ENCODE data around the gene TELO2. TPM values are rescaled to one million over a fixed set of nuclear protein-coding genes. Genes with fewer than 3 reads are reported as not detected.

The TELO2 gene
- total RNA-seq, 1 experiment from 2014 or later = 48.7 TPM

- Histone ChIP-seq H3K36me3 (peaks cover 5% of the 10 kb centered on the region; the same call in 1 of the 2 replicates), H3K27me3 (no peaks in the 10 kb centered on the region), H3K9me3 (no peaks in the 10 kb centered on the region), H3K4me3 (no peak overlapping the region)
- no peak for DNase-seq
Measured at GRCh38 chr16:1454561-1454960, 38.6 kb upstream of the TELO2 start.

- Histone ChIP-seq H3K27me3 (no peaks in the 10 kb centered on the region), H3K36me3 (peaks cover 5% of the 10 kb centered on the region; the same call in 1 of the 2 replicates), H3K9me3 (no peaks in the 10 kb centered on the region), H3K4me3 (no peak overlapping the region)
- no peak for DNase-seq
Measured at GRCh38 chr16:1455190-1456171, 37.7 kb upstream of the TELO2 start.

GRCh38 chr16:1456951-1457350, 36.2 kb upstream of the TELO2 start:
- Histone ChIP-seq H3K4me3 (no peak overlapping the region), H3K27me3 (no peaks in the 10 kb centered on the region), H3K36me3 (peaks cover 5% of the 10 kb centered on the region; the same call in 1 of the 2 replicates), H3K9me3 (no peaks in the 10 kb centered on the region)
- DNase-seq = no peak

- Histone ChIP-seq H3K27me3 (no peaks in the 10 kb centered on the region), H3K9me3 (no peaks in the 10 kb centered on the region), H3K36me3 (peaks cover 6% of the 10 kb centered on the region; the same call in 1 of the 2 replicates), H3K4me3 (no peak overlapping the region)
- DNase-seq = no peak
Measured at GRCh38 chr16:1457489-1458245, 35.5 kb upstream of the TELO2 start.

GRCh38 chr16:1458336-1458976, 34.7 kb upstream of the TELO2 start:
- Histone ChIP-seq H3K36me3 (peaks cover 9% of the 10 kb centered on the region; the same call in 1 of the 2 replicates), H3K4me3 (no peak overlapping the region), H3K9me3 (no peaks in the 10 kb centered on the region), H3K27me3 (no peaks in the 10 kb centered on the region)
- no peak for DNase-seq

DNA sequence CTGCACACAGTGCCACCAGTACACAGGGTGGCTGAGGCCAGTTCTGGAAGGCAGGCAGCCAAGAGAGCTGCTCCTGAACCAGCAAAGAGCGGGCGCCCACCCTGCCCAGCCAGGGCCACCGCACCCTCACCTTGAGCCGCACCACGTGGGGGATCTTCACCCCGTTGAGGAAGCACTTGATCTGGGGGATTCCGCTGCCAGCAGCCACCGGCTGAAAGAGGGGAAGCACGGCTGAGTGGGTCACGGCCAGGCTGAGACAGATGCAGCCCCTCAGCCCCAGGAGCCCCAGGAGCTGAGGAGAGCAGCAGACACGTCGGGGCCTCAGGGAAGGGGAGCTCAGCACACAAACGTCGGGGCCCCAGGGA, 34.2 kb upstream of the TELO2 start:
- Histone ChIP-seq H3K9me3 (no peaks in the 10 kb centered on the region), H3K27me3 (no peaks in the 10 kb centered on the region), H3K4me3 (no peak overlapping the region), H3K36me3 (peaks cover 9% of the 10 kb centered on the region; the same call in 1 of the 2 replicates)
- no peak for DNase-seq

DNA sequence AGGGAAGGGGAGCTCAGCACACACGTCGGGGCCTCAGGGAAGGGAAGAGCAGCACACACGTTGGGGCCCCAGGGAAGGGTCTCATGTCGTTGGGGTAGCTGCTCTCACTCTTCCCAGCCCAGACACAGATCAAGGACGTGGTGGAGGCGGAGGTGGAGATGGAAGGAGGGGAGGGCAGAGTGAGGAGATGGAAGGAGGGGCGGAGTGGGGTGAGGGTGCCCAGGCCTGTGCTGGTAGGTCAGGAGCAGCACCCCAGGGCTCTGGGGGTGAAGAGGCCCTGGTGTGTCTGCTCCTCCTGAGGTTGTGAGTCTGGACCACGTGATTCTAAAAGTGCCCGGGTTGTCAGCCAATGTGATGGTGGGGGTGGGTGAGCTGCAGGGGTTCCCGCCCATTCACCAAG, 33.2 kb upstream of the TELO2 start:
- Histone ChIP-seq H3K27me3 (no peaks in the 10 kb centered on the region), H3K4me3 (no peak overlapping the region), H3K36me3 (peaks cover 7% of the 10 kb centered on the region; the same call in 1 of the 2 replicates), H3K9me3 (no peaks in the 10 kb centered on the region)
- no peak for DNase-seq

DNA sequence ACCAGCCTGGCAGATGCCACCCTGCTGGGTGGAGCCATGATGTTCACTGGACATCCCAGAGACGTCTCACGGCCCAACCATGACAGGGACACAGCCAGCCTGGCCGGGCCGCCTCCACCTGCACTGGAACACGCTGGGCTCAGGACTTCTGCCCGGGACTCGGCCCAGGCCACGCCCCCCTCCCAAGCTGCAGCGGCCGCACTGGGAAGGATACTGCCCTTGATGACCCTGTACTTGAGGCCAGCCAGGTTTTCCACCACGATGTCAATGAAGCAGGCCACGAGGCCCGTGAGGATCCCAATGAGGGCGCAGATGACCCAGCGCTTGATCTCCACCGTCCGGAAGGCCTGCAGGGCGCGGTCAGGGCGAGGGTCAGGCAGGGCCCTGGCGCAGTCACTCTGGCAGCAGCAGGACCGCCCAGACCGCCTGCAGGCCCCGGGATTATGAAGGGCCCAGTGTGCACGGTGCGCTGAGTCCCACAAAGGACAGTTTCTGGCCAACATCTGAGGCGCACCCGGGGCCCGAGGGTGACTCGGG, 32.5 kb upstream of the TELO2 start:
- Histone ChIP-seq H3K36me3 (peaks cover 7% of the 10 kb centered on the region; the same call in 1 of the 2 replicates), H3K27me3 (no peaks in the 10 kb centered on the region)

GRCh38 chr16:1461146-1461545, 32.0 kb upstream of the TELO2 start:
- Histone ChIP-seq H3K36me3 (peaks cover 7% of the 10 kb centered on the region; the same call in 1 of the 2 replicates), H3K9me3 (no peaks in the 10 kb centered on the region), H3K27me3 (no peaks in the 10 kb centered on the region), H3K4me3 (no peak overlapping the region)
- no peak for DNase-seq

More for the DNA sequence above, 32.5 kb upstream of the TELO2 start:
- no peaks in the 10 kb centered on the region for H3K9me3 ChIP-seq
- no peak for DNase-seq
- H3K4me3 ChIP-seq = no peak overlapping the region

GRCh38 chr16:1464196-1464893, 28.8 kb upstream of the TELO2 start:
- no peak overlapping the region for H3K4me3 ChIP-seq
- H3K9me3 ChIP-seq = no peaks in the 10 kb centered on the region
- peaks cover 7% of the 10 kb centered on the region; the same call in 1 of the 2 replicates for H3K36me3 ChIP-seq
- DNase-seq = no peak
- H3K27me3 ChIP-seq = no peaks in the 10 kb centered on the region

GRCh38 chr16:1464894-1465566, 28.1 kb upstream of the TELO2 start:
- H3K36me3 ChIP-seq = peaks cover 7% of the 10 kb centered on the region; the same call in 1 of the 2 replicates
- no peaks in the 10 kb centered on the region for H3K27me3 ChIP-seq
- DNase-seq = no peak
- H3K4me3 ChIP-seq = no peak overlapping the region
- no peaks in the 10 kb centered on the region for H3K9me3 ChIP-seq

DNA sequence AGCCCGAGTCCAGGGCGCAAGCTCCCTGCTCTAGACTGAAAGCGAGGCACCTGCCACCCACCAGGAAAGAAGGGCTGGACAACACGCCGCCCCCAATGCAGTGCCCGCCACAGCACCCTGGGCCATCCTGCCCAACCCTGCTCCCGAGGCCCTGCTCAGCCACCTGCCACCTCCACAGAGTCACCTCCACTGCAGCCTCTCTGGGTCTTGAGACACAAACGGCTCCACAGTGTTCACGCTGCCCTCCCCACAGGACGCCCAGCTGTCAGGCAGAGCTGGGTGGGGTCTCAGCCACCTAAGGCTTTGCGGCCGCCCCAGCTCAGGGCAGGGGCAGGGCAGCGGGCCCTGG, 27.6 kb upstream of the TELO2 start:
- DNase-seq = no peak
- Histone ChIP-seq H3K9me3 (no peaks in the 10 kb centered on the region), H3K36me3 (peaks cover 7% of the 10 kb centered on the region; the same call in 1 of the 2 replicates), H3K27me3 (no peaks in the 10 kb centered on the region), H3K4me3 (no peak overlapping the region)

DNA sequence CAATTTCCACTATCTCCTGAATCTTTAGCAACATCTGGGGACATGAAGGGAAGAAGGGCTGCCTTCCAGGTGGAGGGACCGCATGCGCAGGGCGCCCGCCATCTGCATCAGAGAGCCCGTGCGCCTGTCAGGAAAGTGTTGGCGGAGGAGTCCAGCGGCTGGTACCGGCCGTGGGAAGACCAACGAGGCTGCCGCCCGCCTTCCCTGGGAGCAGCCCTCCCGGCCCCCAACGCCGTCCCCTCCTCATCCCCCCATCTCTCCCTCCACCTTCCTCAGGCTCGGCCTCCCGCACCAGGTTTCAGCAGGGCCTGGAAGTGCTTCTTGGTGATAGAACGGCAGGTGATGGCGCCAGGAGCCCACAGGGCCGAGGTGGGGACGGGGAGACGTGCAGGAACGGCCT, 27.1 kb upstream of the TELO2 start:
- DNase-seq = no peak
- Histone ChIP-seq H3K9me3 (no peaks in the 10 kb centered on the region), H3K4me3 (no peak overlapping the region), H3K27me3 (no peaks in the 10 kb centered on the region), H3K36me3 (peaks cover 7% of the 10 kb centered on the region; the same call in 1 of the 2 replicates)

DNA sequence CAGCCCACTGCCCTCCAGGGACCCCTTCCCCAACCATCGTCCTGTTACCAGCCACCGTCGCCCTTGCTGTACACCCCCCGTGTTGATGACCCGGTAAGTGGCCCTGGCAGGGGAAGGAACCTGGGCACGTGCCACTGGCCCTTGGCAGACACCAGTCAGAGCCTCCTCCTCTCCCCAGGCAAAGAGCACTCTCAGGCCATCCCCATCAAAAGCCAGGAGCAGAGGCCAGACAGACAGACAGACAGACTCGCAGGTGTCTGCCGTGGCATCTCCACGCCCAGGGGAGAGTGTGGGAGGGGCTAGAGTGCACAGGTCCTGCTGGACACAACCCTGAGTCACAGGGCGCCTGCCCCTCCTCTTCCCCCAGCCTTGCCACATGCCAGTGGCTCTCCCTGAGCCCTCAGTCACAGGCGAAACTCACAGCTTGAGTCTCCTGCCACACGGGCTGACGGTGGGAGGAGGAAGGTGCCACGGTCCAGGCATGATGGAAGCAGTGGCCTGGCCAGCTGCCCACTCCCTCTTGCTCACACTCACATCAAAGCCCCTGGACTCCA, 26.1 kb upstream of the TELO2 start:
- peaks cover 7% of the 10 kb centered on the region; the same call in 1 of the 2 replicates for H3K36me3 ChIP-seq
- H3K4me3 ChIP-seq = no peak overlapping the region
- no peaks in the 10 kb centered on the region for H3K9me3 ChIP-seq
- H3K27me3 ChIP-seq = no peaks in the 10 kb centered on the region
- no peak for DNase-seq

DNA sequence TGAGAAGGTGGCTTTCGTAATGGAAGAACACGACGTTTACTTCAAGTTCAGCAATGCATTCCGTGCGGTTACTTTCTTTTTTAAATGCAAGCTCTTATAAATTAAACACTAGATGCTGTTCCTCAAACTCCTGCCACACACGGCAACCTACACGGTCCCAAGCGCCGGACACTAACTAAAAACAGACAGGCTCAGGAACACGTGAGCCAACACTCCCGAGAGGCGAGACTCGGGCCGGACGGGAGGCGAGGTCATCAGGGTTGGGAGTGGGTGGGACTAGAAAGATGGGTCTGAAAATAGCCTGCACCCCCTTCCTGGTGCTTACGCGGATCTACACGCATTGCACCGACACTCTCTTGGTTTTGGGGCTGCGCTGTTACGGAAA, 24.7 kb upstream of the TELO2 start:
- Histone ChIP-seq H3K36me3 (no peaks in the 10 kb centered on the region), H3K27me3 (no peaks in the 10 kb centered on the region), H3K9me3 (no peaks in the 10 kb centered on the region), H3K4me3 (no peak overlapping the region)
- DNase-seq = no peak
